GM21526 (cell line): ENCODE measurements around the gene KRTAP6-2.

Experiments used
- ATAC-seq: cut with Tn5 transposase; IDR thresholded peaks from one replicate; pipeline ENCODE4 v1.9.1; 2021; ENCODE audit warnings: moderate library complexity; ENCODE audit not compliant: unreplicated experiment, low FRiP score

The KRTAP6-2 gene

GRCh38 chr21:30579346-30579745 is 19.4 kb downstream of the KRTAP6-2 start:
- ATAC-seq, result no peak

GRCh38 chr21:30577766-30578165 is 20.9 kb downstream of the KRTAP6-2 start:
- ATAC-seq, result no peak

GRCh38 chr21:30567617-30568016 is 31.1 kb downstream of the KRTAP6-2 start:
- ATAC-seq, result no peak

- ATAC-seq, result no peak
Measured at GRCh38 chr21:30563630-30564029, 35.1 kb downstream of the KRTAP6-2 start.

GRCh38 chr21:30563072-30563471 is 35.6 kb downstream of the KRTAP6-2 start:
- ATAC-seq, result no peak

GRCh38 chr21:30561957-30562356 is 36.7 kb downstream of the KRTAP6-2 start:
- no peak for ATAC-seq

- no peak for ATAC-seq
Measured at GRCh38 chr21:30561264-30561895, 37.3 kb downstream of the KRTAP6-2 start, which contains the start of gene KRTAP19-7. TSS of gene KRTAP19-7 (minus strand) at chr21:30561314. CDS start at chr21:30561289, 25 bp downstream.

- no peak for ATAC-seq
Measured at GRCh38 chr21:30555095-30555494, 43.6 kb downstream of the KRTAP6-2 start.

- ATAC-seq, result no peak
Measured at GRCh38 chr21:30552782-30553181, 45.9 kb downstream of the KRTAP6-2 start.
